GM19035 (cell line): ENCODE measurements around the gene CPVL.

ENCODE experiments used
- ATAC-seq: cut with Tn5 transposase; IDR thresholded peaks from one replicate; pipeline ENCODE4 v1.9.1; 2021; ENCODE audit not compliant: unreplicated experiment

CPVL gene

DNA sequence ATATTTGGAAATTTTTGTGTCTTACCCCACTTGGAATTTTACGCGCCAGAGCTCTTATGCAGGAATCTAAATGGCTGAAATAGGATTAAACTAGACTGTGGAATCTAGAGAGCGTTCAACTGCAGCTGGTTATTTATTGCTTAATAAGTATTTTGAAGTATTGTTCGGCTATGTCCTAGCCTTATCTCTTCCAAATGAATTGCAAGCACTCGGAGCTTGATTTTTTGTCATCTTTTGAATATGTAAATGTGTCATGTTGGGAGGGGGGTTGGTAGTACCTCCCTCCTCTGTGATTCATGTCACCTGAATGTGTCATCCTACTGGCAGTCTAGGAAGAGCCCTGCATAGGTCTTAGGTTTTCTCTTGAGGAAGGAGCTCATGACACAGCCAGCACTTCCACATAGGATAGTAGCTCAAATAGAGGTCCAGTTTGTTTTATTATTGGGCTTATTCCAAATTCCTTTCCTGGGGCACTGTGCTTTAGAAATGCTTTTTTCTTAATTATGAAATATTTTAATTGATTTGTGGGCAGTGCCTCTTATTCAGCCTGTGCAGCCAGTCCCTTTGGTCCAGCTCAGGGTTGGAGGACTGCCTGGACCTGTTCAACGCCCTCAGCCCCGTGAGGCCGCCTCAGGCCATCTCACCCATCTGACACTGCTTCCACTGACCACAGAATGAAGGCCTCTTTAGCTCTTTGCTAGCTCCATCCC is 165.7 kb downstream of the CPVL start:
- ATAC-seq: no peak

- ATAC-seq: no peak
Observed at GRCh38 chr7:28979776-28980175, 166.6 kb downstream of the CPVL start.

GRCh38 chr7:28977881-28978280 is 168.5 kb downstream of the CPVL start:
- ATAC-seq: no peak

DNA sequence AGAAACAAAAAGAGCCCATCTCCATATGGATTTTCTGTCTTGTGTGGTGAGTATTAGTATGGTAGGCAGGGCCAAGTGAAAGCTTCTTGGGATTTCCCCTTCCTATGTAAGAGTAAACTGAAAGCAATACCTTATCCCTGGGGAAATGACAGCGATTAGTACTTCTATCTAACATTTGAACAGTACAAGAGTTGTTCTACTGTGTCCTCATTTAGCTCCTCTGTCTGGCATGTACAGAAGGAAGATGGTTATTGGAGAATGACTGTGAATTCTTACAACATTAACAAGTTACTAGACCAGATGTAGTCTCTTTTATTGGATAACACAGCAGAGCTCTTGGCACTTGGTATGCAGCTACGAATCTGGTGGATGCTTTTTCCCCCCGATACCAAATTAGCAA is 170.3 kb downstream of the CPVL start:
- ATAC-seq: no peak

GRCh38 chr7:28973591-28973990 is 172.7 kb downstream of the CPVL start:
- ATAC-seq: no peak

DNA sequence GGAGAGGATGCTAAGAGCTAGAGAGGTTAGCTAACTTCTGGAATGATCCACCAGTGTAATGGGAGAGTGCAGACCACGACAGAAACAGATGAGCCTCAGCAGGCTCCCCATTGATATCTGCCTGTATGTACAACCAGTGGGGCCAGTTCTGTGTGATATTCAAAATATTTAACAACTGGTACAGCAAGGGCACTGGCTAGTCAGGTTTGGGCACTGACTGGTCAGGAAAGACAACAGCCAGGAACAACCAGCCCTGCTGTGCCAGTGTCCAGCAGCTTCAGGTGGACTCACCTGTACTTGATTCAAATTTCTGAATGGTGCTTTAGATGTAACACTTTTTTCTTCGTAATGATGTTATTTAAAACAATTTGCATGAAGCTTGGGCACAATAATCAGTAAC is 182.3 kb downstream of the CPVL start:
- no peak for ATAC-seq

- no peak for ATAC-seq
Observed at GRCh38 chr7:28961972-28962371, 184.4 kb downstream of the CPVL start.

- ATAC-seq: no peak
Observed at GRCh38 chr7:28960071-28960840, 186.1 kb downstream of the CPVL start.

DNA sequence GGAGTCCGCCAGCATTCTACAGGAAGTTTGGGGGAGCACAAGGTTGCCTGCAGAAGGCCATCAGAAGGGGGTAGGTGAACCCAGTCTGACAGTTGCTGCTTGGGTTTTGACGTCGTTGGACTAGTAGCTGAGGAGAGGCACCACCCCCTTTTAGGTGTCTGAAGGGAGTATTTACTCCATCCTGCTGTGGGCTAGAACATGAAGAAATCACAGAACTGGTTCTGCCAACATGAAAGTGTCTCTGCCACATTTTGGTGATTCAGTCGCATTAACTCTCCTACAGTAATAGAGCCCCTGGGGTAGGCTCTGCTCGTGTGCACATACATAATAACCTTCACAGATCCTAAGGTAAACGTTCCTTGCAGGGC is 187.4 kb downstream of the CPVL start:
- no peak for ATAC-seq

DNA sequence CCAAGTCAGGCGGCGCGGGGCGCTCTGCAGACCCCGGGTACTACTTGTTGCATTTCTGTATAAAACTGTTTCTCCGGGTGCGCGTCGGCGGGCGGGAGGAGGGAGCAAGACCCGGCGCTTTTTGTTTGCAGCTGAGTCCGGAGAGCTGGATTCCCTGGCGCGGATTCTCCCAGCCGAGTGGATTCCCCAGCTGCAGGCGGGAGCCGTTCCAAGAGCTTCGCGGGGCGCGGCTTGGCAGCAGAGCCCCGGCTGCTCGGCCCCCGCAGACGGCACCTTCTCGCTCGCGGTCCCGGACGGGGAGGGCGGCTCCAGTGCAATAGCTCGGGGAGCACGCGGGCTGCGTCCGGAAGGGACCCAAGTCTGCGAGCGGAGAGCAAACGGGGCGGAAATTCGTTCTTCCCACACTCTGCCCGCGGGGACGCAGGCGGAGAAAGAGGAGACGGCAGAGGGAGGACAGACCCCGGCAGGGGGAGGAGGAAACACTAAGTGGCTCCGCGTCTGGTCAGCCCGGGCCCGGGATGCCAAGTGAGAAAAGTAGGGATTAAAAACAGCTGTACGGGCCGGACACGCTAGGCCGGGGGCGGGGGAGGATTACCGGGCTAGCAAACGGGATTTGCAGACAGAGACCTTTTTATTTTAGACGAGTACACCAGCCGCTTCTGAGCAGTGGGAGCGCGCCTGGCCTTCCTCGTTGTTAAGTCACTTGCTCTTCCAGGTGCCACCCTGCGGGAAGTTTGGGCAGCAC is 187.9 kb downstream of the CPVL start, which contains the start of gene TRIL:
Gene TRIL, minus strand, starts transcription at position 96 of the 745 bp plus-strand sequence. CDS start 284 bp downstream, outside the sequence.
- no peak for ATAC-seq

DNA sequence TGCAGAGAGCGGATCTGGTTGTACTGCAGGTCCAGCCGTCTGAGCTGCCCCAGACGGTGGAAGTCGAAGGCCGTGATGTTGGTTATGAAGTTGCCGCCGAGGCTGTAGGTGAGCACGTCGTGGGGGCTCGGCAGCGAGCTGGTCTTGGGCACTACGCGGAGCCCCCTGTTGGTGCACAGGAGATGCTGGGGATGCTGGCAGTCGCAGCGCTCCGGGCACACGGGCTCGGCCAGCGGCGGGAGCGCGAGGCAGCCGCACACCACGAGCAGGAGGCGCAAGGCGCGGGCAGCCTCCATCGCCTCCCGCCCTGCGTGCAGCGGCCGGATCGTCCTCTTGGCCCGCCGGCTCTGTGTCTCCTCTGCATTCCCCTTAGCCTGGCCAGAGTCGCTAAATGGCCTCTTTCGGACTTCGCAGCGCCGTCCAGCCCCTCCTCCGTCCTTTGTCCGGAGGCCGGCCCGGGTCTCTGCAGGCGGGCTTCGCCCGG is 188.5 kb downstream of the CPVL start:
- ATAC-seq: no peak

DNA sequence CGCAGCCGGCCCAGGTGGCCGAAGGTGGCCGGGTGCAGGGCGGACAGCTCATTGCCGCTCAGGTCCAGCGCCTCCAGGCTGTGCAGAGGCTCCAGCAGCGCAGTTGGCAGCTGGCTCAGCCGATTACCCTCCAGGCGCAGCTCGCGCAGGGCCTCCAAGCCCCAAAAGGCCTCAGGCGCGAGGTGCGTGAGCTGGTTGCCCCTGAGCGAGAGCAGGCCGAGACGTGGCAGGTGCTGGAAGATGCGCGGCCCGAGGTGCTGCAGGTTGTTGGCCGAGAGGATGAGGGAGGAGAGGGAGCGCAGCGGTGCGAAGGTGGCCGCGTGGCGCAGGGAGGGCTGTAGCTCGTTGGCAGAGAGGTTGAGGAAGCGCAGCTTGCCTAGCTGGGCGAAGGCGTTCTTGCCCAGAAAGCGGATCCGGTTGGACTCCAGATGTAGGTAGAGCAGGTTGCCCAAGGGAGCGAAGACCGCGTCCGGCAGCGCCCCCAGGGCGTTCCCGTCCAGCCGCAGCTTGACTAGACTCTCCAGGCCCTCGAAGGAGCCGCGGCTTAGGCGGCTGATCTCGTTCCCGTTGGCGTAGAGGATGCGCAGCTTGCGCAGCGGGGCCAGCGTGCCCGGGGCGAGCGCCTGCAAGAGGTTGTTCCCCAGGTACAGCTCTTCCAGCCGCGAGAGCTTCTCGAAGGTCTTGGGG is 189.1 kb downstream of the CPVL start:
- no peak for ATAC-seq

DNA sequence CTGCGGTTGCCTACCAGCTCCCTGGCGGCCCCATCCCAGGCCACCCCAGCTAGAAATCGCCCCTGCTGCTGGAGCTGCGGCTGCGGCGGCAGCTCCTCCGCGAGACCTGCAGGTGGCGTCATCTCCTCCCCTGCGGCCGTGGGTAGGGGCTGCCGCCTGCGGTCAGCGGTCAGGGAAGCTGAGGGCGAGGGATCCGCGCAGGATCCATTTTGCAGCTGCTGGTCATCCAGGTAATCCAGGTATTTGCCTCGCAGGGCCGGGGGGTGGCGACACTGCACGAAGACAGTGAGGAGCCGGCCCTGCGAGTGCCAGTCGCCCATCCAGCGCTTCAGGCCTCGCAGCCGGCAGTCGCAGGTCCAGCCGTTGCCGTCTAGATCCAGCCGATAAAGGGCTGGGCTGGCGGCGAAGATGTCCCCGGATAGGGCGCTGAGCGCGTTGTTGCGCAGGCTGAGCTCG is 189.7 kb downstream of the CPVL start:
- ATAC-seq: no peak

DNA sequence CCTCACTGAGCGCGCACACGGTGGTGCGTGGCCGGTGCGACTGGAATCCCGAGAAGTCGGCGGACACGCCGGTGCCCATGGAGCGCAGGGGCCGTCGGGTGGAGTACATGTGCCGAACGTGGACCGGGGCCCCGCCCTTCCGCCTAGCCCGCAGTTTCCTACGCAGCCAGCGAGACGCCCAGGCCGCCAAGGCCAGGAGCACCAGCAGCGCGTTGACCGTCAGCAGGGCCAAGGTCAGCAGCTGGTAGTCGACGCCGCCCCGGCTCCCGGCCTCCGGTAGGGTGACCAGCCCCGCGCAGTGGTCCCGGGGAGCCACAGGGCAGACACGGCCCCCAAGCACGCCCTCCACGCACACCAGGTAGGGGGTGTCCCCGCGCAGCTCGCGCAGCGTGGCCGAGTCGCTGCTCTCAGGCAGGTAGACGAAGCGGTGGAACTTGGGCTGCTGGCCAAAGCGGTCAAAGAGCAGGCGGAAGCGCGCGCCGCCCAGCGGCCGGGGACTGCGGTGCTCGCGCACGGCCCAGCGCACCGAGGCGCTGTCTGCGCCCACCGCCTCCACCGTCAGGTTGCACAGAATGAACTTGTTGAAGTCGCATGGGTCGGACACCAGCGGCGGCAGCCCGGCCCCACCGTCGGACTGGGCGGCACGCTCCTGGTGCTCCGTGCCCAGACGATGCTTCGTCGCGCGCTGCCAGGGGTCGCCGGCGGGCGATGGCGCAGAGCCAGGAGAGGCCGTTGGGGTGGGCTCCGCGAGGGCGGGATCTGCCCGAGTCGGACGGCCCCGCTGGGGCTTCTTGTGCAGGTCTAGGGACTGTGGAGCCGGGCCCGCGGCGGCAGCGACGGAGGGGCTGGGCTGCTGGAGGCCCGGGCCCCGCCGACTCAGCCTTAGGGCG is 190.4 kb downstream of the CPVL start:
- ATAC-seq: no peak

GRCh38 chr7:28955356-28955717 is 191.0 kb downstream of the CPVL start:
- no peak for ATAC-seq

DNA sequence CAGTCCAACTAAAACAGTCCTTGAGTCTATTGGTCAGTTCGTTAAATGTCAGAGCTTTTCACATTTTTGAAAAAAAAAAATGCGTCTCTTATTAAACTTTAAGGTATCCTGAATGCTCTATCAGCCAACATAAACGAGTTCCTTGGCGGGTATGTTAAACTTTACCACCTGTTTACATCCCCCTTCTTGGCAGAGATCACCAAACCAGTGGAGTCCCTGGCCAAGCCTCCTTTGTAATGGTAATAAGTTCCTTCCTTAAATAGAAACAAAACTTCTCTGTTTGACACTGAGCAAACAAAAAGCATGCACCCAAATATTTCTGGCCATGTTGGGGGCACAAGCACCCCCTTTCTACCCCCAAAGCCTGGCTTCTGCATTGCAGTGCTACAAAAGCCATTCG is 191.4 kb downstream of the CPVL start:
- ATAC-seq: no peak

DNA sequence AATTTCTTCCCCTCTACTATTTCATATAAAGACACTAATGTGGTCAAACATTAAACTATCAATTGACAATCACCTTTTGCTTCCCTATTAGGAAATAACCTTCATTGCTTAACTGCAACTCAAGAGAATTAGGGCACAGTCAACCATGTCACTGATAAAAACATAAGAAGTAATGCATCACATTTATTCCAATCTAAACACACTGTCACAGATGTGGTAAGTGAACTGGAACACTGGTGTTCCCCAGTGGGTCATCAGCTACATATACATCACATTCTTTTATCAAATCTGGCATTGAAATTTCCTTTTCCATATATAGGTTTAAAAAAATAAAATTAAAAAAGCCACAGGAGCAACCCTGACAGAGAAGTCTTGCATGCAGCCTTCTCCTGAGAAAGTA is 191.9 kb downstream of the CPVL start:
- ATAC-seq: no peak

GRCh38 chr7:28953633-28954032 is 192.7 kb downstream of the CPVL start:
- ATAC-seq: no peak
